ENCODE results near the gene YAF2.

DNA sequence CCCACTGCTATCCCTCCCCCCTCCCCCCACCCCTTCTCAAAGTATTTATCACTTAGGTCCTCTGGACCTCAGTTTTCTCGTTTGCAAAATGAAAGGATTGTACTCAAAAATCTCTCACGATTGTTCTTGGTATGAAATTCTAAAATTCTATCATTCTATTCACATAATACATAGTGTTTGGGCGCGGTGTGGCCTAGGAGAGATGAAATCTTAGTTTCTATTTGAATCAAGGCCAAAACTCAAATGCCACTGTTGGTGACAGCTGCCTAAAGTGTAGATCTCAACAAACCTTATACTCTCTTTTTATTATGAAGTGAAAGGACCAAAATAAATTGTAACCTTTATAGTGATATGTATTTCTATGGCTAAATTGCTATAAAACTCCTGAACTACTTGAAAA is 23.7 kb upstream of the YAF2 start:
- TF ChIP-seq EZH2 (IDR thresholded peaks at IDR 0.05) (no peak), POLR2AphosphoS5 (IDR thresholded peaks at IDR 0.05; ENCODE audit: borderline replicate concordance, low read depth, low read length) (no peak), FOXP2 (optimal IDR thresholded peaks at IDR 0.05; ENCODE audit: control extremely low read depth, extremely low read length, insufficient read depth) (no peak)
